GM18867 (cell line): ENCODE data around the gene APOA4.
"Not testable (repeated sequence)": the region's sequence is repeated elsewhere in the genome, so short reads cannot be mapped to it uniquely, and the experiment has no call there.

Experiments used
- ATAC-seq: cut with Tn5 transposase; IDR thresholded peaks from one replicate; pipeline ENCODE4 v1.9.1; 2021; ENCODE audit warnings: mild to moderate bottlenecking, moderate library complexity; ENCODE audit not compliant: unreplicated experiment

APOA4 gene

DNA sequence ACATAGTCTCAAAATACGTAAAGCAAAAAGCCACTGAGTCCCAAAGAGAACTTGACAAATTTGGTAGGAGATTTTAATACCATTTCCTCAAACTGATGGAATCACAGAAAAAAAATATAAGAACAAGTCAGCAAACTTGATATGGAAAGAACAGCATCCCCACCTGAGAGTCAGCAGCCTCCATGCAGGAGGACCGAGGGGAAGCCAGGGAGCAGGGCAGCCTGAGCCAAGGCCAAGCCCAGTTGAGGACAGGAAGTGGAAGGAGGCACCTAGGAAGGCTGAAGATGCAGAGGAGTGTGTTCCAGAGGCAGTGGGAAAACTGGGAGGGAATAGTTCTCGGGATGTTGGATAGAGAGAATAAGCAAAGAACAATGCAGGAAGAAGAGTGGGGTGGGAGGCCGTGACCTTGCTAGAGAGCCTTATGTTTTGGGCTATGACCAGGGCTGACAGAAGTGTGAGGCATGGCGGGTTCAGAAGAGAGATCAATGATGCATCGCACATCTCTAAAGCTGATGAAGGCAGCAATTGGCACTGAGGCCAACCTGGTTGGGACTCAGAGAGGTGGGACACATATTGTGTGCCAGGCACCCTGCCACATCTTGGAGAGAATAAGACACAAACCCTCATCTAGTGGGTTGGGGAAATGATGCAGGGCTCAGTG lies 15.4 kb downstream of the APOA4 start:
- ATAC-seq: no peak

DNA sequence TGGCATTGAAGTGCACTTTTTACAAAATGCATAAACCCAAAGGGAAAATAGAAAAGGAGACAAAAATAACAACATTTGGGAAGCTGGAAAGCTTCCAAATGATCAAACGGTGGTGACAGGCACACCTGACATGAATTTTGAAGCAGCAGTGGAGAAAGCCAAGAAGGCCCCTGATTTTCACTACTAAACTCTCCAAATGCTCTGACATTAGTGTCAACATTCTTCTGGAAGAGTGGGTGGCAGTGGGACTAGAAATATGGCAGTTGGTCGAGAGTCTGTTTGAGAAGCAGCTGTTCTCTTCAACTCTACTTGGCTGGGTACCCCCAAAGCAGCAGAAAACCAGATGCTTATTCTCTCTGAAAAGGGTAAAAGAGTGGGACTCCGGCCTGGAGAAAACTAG lies 19.1 kb downstream of the APOA4 start:
- no peak for ATAC-seq

DNA sequence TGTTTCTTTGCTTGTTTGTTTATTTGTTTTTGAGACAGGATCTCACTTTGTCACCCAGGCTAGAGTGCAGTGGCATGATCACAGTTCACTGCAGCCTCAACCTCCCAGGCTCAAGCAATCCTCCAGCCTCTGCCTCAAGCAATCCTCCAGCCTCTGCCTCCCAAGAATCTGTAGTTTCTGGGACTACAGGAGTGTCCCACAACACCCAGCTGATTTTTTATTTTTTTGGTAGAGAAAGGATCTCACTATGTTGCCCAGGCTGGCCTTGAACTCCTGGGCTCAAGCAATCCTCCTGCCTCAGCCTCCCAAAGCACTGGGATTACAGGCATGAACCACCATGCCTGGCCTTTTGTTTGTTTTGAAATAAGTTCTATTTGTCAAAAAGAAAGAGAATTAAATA lies 21.4 kb downstream of the APOA4 start:
- ATAC-seq: not testable (repeated sequence)

DNA sequence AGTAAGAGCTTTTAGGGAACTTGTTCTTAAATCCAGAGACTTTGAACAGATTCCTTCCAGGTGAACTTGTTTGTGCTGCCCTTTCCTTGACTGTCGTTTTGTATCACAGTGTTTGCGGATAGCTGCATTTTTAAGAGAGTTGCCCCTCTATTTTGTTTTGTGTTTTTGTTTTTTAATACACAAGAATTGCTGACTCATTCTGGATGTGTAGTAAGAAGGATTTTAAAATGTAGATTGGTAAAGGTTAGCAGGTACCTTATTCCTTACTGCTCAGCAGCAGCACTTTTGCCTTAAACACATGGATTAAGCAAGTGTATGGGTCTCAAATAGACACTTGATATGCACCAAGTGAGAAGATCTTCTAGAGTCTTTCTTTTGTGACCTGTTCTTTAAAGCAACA lies 22.5 kb downstream of the APOA4 start:
- no peak for ATAC-seq

DNA sequence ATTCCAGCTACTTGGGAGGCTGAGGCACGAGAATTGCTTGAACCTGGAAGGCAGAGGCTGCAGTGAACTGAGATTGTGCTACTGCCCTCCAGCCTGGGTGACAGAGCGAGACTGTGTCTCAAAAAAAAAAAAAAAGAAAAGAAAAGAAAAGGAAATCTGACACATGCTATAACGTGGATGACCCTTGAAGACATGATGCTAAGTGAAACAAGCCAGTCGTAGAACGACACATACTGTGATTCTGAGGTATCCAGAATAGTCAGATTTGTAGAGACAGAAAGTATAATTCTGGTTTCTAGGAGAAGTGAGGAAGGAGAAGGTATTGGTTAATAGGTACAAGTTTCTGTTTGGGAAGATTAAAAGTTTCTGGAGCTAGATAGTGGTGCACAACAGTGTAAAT lies 24.7 kb downstream of the APOA4 start:
- no peak for ATAC-seq

DNA sequence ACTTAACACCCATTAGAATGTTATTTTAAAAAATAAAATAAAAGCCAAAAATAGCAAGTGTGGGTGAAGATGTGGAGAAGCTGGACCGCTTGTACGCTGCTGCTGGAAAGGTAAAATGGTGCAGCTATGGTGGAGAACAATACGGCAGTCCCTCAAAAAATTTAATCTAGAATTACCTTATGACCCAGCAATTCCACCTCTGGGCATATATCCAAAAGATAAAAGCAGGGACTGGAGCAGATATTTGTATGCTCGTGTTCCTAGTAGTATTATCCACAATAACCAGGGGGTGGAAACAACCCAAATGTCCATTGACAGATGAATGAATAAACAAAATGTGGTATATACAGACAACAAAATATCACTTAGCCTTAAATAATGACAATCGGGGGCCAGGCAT lies 25.3 kb downstream of the APOA4 start:
- ATAC-seq: no peak

DNA sequence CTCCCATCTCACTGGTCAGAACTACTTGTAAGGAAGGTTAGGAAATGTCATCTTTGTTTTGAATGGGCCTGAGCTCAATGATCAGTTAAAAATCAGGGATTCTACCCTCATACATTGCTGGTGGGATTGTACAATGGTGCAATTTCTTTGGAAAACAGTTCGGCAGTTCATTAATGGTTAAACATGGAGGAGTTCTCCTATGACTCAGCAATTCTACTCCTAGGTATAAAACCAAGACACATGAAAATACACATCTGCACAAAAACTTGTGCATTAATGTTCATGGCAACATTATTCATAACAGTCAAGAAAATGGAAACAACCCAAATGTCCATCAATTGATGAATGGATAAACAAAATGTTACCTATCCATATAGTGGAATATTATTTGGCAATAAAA lies 26.6 kb downstream of the APOA4 start:
- ATAC-seq: no peak

DNA sequence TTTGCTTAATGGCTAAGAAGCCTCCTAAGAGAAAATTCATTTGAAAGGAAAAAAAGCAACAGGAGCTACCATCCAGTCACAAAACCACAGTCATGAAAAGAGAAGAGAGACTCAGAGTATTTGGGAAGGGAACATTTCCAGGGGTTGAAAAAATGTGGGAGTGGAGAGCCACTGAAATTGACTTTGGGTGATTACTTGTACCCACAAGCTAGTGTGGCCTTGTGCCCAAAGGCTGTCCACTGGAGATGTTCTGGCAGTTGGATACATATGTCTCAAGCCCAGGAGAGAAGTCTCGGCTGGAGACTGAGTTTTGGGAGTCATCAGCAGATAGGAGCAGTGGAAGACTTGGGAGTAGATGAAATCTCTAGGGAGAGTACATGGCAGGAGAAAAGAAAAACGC lies 28.3 kb downstream of the APOA4 start:
- no peak for ATAC-seq

DNA sequence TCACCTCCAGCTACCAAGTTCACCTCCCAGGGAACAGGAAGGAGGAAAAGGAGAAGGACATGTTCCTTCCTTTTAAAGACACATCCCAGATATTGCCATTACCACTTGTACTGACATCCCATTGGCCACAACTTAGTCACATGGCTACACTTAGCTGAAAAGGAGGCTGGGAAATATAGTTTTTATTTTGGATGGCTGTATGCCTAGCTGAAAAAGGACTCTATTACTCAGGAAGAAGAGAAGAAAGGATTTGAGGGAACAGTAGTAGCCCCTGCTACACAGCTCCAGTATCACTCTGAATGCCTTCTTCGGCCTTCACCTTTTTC lies 29.4 kb downstream of the APOA4 start:
- ATAC-seq: no peak

DNA sequence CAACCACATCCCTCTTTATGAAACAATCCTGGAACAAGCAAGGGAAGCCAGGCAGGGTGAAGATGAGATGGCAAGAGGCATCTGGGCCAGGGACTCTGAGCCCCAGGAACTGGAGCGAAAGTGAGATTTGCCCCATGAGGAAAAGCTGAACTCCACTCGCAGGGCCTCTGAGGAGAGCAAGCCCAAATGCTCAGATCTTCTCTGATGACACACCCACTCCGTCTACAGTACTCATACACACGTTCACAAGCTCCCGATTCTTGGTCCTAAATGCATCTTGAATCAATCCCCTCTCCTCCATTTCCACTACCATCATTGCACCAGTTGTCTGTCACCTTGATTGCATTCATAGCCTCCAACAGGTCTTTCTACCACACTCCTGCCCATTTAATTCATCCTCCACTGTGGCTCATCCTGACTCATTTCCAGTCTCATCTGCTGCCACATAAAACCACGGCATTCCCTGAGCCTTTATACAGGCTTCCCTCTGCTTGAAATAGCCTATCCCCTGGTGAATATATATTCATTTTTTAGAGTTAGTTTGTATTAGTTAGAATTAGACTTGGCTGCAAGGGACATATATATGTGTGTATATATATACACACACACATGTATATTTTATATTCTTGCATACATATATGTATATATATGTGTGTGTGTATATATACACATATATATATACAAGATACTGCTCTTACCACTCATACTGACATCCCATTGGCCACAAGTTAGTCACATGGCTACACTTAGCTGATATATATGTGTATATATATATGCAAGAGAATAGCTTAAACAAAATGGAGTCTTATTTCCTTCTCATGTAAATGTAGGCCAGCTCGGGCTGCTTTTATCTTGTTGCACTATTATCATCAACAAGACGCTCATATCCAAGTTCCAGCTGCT lies 30.0 kb downstream of the APOA4 start:
- no peak for ATAC-seq

DNA sequence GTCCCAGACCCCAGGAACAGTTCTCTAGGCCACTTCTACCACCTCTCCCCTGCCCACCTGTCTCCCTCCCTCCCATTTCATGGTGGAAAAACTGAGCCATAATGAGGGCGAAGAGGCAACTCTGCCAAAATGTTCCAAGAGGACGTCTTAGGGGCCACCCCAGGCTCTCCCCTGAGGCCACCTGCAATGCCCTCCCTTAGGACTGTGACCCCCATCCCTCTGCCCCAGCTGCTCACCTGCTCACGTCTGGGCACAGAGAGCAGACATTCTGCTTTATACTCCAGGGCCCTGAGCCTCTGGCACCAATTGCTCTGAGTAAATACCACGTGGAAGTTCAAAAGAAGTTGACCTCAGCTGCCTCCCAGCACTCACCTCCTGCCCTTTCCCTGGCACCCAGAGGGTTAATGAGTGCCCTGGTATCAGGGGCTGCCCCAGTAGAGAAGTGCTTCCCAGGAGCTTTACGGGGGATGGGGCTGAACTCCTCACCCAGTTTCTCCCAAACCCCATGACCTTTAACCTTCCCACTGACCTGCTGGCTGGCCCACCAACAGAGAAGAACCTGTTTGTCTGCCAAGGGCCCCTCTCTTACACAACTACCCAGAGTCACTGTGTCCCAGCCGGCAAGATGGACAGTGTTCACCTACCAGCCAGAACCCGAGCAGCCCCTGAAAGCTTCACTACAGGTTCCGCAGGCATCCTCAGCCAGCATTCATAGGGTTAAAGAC lies 30.8 kb downstream of the APOA4 start:
- no peak for ATAC-seq

DNA sequence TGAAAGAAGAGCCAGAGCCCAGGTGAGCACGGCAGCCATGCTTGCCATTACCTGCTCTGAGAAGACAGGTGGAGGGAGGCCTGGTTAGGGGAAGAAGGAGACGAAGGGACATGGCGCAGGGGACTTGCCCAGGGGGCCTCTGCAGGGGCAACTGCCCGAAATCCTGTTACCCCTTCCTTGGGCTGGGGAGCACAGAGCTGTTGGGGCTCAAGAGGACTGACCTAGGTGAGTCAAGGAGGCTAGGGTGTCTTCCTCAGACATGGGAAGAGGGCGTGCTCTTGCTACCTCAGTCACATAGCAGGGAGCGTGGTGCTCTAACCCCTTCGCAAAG lies 31.3 kb downstream of the APOA4 start, which contains the start of gene APOA5:
TSS of gene APOA5 (minus strand) at position 67 of the 331 bp plus-strand sequence. CDS start at position 48, 19 bp downstream.
- ATAC-seq: no peak

DNA sequence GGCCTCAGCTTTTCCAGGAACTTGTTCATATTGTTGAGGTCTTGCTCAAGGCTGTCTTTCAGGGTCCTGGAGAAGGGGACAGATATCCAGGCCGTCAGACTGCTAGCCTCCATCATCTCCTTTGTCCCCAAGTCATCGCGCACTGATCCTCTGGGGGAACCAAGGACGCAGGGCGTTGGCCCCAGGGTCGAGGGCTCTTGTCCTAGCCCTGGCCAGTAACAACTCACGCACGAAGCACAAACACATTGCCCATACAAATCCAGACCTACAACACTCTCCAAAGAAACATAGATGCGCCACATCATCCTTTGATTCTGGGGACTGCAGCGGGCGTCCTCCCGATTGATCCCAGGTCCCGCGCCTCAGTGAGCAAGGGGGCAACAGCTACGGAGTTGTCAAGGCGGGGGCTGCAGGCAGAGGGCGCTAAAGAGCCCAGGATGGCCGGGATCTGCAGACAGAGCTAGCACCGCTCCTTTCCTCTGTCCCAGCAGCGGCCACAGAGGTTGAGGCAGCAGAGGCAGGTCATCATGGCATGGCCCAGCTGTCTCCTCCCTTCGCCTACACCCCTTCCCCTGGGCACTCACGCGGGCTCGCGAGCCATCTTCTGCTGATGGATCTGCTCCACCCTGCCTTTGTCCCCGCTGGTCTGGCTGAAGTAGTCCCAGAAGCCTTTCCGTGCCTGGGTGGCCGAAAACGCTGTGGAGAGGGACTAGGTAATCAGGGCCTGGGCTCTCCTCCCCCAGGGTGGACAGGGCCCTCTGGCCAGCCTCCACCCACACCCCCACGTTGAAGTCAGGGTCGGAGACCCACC lies 31.9 kb downstream of the APOA4 start:
- ATAC-seq: no peak

DNA sequence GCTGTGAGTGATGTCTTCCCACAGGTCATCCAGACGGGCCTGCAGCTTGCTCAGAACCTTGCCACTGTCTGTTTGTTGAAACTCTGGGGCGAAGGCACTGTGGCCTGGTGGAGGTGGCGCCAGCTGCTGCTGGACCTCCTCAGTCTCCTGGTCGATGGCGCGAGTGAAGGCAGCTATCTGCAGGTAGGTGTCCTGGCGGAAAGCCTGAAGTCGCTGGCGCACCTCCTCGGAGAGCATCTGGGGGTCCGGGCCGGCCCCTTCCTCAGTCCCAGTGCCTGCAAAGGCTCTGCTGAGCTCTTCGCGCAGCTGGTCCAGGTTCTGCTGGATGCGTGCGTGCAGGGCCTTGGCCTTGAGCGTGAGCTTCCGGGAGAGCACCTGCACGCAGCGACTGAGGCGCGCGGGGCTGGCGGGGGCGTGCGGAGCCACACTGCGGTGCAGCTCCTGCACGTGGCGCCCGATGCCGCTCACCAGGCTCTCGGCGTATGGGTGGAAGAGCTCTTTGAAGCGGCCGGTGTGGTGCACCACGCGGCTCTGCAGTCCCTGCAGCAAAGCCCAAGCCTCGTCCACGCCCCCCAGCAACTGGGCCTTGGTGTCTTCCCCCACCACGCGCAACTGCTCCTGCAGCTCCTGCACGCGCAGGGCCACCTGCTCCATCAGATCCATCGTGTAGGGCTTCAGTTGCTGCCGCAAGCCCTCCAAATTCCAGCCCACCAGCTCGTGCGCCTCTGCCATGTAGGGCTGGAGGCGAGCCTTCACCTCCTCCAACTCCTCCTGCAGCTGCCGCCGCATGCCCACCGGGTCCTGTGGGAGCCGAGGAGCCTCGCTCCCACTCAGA lies 32.7 kb downstream of the APOA4 start:
- ATAC-seq: no peak

DNA sequence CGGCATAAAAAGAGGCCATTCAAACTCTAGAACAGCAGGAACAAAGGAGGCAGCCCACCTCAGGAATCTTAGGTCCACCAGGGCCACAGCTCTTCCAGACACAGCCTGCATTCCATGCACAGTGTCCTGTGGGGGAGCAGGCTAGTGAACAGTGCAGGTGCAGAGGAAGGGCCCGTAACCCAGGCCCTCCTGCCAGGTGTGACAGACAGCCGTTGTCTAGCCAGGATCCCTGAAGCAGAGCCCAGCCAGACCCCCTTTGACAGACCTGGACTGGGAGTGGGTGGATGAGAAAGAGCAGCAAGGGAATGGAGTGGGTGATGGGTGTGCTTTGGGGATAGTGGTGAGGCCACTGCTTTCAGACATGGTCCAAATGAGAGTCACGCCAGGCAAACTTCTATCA lies 34.1 kb downstream of the APOA4 start:
- ATAC-seq: no peak

DNA sequence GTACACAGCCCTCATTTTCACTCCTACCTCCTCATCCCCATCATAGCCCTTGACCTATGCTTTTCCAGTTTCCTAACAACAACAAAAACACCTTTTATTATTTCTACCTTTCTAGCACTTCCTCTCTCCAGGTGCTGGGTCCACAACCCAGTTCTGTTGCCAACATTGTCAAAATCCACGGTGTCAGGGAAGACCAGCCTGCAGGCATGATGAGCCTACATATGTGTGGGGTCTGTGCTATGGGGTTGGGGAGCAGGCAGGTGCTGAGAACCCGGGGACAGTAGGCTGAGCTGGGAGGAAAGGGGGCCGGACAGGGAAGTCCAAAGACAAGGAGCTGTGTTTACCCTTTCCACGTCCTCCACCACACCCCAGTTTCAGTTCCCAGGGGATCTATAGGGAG lies 34.6 kb downstream of the APOA4 start:
- no peak for ATAC-seq

DNA sequence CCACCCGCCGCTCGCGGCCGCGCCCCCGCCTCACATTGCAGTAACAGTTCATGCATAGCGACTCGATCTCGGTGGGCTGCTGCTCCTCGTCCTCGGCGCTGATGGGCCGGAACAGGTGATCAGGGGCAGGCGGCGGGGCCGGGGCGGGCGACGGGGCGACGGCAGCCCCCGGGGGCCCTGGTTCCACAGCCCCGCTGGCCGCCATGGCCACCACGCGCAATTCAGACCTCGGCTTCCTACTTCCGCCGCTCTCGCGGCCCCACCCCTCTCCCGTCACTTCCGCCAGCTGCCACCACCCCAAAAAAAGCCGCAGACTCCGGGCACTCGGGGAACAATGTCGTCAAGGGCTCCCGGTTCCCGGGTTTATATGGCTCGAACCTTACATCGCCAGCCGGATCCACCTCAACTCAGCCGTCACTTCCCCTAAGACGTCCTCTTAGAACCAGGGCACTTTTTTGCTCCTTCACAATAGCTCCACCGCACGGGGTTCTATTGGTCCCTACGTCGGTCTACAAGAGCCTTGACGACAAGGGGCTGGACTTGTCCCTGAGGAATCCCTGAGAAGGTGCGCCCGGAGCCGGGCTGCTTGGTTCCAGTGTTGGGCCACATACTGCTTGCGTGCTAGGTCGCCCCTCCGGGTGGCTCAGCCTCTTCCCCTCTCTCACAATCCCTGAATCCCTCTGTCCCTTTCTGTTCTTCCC lies 35.2 kb downstream of the APOA4 start, which contains the start of gene ZPR1:
TSS of gene ZPR1 (minus strand) at position 238 of the 701 bp plus-strand sequence. CDS start at position 205, 33 bp downstream.
- ATAC-seq: peak; percentile 88

DNA sequence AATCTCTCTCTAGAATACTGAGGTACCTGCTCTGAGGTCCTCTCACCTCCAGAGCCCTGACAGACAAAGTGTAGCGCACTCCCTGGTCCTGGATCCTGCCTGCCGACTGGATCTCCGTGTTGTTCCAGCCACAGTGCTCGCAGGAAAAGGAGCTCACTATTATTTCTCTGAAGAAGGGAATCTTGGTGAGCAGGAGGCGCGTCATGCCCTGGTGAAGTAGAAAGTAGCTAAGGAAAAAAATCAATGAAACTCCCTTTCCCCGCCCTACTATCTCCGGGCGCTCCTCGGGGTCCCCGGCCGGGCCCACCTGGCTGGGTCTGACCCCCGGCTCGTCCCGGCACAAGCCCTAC lies 35.7 kb downstream of the APOA4 start:
- peak; percentile 11 for ATAC-seq

DNA sequence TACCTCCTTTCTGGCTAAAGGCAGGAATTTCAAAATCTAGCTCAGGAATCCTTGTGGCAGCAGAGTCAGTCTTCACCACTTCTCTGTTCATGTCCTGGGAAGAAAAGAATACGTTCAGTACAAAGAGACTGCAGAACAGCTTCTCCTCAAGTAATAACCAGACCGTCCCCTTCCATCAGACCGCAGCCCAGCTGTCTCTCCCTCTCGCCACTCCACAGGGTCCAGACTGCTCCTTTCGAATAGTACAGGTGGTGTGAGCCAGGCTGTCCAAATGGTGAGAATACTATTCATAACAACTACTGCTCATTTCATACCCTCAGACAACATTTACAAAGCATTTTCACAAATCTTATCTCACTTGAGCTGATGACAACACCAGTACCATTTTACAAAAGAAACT lies 36.1 kb downstream of the APOA4 start:
- ATAC-seq: no peak

DNA sequence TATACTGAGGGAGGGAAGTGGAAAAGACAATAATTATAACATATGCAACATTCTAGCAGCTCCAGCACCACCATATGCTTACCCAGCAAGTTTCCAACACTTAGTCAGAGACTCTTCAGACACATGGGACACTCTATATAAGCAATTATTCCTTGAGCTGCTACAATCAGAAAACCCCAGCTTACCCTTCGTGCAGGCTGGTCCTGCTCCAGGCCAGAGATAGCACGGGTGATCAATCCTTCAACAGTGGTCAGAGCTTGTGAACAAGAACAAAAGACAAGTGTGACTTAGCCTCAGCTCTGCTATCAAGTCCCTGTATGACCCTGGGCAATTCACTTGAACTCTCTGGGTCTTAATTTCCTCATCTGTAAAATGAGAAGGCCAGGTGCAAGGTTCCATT lies 36.8 kb downstream of the APOA4 start:
- no peak for ATAC-seq
